HuH-7.5 (cell line): Measurements from ENCODE around the gene SAG.

Source experiments
- DNase-seq: peaks from one replicate; pipeline ENCODE4 v3.0.0; 2011; ENCODE audit warnings: low spot score

Gene SAG

DNA sequence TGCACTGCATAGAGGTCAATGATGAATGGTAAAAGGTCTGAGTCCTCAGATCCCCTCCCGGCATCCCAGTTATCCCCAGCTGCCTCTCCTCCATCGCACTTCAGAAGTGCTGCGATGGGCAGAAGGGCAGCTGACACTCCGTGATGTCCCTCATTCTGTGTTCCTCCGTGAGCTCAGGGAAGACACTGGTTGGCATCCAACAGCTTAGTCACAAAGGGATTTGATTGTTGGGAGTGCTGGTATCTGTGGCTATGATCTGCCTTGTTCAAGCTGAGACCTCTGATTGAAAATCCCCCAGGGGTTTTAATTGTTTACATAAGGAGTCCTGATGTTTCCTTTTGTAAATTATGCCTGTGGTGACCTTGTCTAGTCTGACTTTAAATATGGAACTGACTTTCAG, 19.0 kb upstream of the SAG start:
- no peak for DNase-seq

DNA sequence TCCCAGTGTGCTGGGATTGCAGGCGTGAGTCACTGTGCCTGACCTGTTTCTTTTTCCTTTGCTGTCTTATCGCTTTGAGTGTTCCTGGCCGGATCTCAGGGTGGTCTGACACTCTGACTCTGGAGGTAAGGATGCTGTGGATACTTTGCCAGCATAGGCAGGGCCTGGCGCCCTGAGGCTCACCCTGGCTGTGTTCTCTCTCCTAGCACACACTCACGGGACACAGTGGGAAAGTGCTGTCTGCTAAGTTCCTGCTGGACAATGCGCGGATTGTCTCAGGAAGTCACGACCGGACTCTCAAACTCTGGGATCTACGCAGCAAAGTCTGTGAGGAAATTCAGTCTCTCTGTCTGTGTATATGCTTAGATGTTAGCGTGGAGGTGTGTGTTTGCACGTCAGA, 18.0 kb upstream of the SAG start:
- DNase-seq: no peak

DNA sequence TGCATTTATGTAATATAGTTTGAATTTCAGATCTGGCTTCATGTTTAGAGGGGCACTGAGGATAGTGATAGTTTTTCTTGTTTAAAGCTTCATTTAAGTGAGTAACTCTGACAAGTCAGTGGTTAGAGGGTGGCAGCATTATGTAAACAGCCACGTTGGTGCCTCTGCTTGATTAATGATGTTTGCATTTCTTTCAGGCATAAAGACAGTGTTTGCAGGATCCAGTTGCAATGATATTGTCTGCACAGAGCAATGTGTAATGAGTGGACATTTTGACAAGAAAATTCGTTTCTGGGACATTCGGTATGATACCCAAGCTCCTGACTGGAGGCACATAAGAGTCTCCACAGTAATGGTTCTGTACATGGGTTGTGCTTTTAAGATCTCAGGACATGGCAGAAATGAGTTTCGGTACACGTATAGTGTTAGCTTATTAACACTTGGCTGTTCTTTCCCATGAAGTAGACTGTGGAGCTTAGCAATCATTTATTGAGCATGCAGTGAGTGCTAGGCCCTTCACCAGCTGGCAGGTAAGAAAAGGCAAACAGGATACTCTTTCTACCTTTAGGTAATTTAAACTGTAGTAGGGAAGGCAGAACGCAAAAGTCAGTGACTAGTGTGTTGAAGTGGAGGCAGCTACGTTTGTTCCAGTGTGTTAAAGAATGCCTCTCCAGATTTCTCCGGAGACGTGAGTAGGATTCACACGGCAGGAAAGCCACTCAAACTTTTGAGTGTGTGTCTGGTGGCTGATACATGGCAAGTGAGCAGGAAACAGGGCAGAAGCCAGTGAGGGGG, 17.4 kb upstream of the SAG start:
- DNase-seq: no peak

DNA sequence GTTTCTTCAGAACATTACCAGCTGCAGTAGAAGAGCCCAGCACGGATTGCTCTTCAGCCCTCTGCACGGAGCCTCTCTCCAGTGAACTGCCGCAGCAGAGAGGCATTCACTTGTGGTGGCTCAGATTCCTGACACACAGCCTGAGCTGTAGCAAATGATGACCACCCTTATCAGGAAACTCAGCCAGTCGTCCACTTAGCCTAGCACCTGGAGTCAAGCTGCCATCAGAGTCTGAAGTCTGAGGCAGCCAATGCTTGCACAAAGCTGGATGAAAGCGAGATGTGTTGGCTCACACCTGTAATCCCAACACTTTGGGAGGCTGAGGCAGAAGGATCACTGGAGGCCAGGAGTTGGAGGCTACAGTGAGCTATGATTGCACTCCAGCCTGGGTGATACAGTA, 11.7 kb upstream of the SAG start:
- DNase-seq: no peak

DNA sequence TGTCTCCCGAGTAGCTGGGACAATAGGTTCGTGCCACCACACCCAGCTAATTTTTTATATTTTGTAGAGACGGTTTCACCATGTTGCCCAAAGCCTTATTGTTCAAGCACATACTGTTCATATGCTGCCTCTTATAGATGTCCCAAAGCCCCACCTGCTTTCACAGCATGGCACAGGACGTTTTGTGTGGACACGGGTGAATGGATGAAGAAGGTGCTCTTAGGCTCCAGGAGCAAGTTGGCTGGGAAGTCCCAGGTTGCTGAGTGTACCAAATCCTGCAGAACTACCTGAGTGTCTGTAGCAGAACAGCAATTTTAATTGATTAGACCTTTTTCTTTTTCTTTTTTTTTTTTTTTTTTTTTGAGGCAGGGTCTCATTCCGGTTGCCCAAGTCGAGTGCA, 10.5 kb upstream of the SAG start:
- DNase-seq: no peak

DNA sequence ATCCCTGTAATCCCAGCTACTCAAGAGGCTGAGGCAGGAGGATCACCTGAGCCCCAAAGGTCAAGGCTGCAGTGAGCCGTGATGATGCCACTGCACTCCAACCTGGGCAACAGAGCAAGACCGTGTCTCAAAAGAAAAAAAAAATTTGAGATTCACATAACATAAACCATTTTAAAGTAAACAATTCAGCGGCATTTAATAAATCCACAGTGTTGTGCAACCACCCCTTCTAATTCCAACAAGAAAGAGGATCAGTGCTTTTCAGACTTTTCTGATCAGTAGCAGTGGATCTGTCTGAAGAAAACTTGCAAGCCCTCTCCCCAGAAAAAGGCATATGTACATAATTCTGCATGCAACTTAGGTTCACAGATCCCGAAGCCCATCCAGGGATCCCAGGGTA, 7.2 kb upstream of the SAG start:
- no peak for DNase-seq

DNA sequence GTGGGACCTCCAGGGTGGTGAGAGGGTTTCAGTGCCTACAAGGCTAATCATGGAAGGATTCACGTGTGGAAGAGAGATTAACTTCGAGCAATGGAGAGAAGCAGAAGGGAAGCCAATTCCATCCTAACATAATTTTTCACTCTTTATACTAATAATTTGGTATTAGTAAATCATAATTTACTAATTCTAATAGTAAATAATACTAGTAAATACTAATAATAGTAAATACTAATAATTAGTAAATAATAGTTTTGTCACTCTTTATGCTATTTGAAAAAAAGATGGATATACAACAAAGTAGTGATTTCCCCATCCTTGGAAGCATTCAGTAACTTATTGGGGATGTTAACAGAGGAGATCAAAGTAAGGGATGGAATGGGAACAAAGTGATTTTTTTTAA, 6.4 kb upstream of the SAG start:
- DNase-seq: no peak

DNA sequence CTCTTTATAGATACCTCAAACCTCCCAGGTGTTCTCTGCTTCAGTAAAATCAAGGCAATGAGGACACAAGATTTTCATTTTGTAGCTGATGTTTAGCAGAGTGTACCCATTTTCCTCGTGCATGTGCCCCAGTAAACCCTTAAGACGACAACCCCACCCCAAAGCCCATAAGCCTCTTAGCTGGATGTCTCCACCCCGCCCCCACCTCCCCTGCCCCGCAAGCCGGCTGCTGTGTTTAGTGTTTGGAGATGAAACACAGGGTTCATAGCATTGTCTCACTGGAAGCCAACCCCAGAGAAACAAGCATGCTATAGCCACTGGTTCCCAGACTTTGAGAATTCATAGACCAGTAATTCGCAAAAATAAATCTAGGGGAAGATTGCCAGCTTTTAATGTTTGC, 5.8 kb upstream of the SAG start:
- DNase-seq: no peak

DNA sequence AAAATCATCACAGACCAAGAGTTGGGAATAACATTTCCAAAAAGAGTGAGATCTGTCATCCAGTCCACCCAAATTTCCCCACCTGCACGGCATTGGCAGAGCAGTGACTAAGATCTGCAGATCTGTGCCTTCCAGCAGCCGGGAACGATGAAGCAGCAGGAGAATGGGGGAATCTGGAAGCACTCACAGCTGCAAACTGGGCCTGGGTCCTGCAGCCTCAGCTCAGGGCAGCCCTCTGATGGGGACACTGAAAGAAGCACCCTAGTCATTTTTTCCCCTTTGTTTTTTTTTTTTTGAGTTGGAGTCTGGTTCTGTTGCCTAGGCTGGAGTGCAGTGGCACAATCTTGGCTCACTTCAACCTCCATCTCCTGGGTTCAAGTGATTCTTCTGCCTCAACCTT, 4.4 kb upstream of the SAG start:
- DNase-seq: no peak

DNA sequence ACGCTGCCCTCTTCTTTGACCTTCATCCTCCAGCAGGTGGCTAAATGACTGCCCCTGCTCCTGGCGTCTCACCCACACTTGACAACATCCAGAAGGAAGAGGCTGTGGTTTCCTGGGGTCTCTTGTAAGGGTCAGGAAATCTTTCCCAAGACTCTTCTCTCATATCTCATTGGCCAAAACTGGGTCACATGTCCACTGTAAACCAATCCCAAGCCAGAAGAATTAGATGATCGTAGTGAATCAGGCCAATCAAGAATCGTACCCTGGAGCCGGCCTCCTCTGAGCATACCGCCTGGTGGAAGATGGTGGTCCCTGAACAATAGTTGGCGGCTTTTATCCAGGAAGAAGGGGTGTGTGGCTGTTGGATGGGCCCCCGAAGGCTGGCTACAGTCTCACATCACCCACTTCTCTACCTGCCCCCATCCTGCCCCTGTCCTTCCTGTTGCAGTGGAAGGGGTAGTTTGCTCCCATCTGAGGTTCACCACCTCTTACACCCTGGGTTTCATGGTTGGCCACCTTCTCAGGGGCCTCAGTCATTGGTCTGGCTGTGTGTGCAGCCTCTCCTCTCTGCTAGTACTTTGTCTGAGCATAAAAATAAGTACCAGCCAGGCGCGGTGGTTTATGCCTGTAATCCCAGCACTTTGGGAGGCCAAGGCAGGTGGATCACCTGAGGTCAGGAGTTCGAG, 3.8 kb downstream of the SAG start:
- DNase-seq: no peak

DNA sequence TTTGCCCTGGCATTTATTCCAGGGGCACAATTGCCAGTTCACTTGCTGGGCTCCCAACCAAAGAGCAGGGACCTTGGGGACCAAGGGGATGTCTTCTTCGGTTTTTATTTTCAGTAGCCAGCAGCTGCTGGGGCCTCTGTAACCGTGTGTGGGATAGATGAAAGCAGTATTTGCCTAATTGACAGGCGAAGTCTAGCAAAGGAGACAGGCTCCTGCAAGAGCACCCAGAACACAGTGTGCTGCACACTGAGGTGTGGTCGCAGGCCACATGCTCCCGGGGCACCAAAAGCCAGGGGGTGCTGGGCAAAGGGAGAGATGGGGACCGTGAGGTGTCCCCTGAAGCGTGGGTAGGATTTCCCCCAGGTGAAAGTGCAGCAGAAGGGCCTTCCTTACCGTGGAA, 5.3 kb downstream of the SAG start:
- DNase-seq: no peak

DNA sequence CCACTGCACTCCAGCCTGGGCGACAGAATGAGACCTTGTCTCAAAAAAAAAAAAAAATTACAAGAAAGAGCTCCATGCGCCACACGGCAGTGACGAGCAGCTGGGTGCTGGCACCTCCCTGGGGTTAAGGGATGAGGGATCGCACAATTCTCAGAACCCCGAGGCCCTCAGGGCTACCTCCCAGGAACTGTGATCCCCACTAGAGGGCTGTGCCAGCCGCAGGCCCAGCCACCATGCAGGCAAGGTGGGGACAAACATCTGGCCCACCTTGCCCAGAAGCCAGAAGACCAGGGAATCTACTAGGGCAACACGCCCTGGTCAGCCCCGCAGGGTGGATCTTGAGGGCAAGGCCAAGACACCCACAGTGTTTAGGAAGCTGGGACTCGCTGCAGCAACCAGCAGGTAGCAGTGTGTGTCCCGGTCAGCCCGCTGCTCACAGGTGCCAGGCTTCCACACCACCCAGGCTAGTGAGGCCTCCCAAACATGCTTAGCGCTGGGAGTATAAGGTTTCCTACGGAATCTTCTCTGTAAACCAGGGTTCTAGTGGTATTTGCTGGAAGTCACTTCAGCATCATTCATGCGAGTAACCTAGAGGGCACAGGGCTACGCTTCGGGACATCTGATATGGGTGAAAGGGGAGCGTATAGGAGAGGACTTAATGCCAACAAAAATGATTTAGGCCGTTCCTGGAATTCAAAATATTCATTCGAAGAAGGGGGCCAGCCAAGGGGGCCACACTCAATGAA, 6.7 kb downstream of the SAG start:
- no peak for DNase-seq

DNA sequence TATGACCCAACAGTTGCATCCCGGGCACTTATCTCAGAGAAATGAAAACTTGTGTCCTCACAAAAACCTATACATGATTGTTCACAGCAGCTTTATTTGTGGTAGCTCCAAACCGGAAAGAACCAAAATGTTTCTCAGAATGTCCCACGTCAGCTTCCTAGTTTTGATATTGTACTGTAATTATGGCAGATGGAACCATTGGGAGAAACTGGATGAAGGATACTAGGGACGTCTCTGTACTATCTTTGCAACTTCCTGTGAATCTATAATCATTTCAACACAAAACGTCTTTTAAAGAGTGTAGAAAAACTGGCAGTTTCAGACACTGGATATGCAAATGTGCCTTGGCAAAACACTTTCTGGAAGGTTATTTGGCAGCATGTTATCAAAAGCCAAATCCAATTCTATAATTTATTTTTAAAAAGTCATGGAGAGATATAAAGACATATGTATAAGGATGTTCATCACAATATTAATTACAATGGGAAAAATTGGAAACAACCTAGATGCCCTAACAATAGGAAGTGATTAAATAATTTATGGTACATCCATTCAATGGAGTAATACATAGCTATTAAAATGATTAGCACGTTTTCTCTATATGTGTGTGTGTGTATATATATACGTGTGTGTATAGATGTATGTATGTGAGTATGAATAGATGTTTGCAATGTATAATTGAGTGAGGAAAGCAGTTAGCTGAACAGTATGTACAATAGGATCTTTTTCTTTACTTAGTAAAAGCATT, 9.8 kb downstream of the SAG start:
- DNase-seq: no peak

DNA sequence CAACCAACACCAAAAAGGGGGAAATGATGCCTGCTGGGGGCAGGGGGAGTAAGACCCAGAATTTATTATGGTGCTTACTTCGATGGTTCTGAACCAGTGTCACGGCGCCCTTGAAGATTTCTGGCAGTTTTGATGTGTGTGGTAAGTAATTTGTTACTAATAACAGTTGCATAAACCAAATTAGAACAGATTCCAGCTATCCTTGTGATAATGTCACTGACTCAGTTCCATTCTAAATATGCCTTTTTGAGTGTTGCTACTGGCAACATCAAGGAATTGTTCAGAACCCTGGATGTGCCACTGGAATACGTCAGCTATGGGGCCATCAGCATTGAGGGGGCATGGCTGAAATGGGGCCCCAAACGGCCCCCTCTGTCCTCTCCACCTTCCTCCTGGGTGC, 11.6 kb downstream of the SAG start:
- DNase-seq: no peak

DNA sequence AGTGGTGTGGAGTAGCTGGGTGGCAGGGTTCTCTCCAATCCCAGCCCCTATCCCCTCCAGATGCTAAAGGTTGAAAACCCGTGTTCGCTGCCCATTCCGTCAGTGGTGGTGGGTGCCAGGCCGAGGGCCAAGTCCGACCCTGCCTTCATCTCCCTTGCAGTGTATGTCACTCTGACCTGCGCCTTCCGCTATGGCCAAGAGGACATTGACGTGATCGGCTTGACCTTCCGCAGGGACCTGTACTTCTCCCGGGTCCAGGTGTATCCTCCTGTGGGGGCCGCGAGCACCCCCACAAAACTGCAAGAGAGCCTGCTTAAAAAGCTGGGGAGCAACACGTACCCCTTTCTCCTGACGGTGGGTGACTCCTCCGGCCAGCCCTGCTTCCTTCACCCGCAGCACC, 12.9 kb downstream of the SAG start:
- no peak for DNase-seq

DNA sequence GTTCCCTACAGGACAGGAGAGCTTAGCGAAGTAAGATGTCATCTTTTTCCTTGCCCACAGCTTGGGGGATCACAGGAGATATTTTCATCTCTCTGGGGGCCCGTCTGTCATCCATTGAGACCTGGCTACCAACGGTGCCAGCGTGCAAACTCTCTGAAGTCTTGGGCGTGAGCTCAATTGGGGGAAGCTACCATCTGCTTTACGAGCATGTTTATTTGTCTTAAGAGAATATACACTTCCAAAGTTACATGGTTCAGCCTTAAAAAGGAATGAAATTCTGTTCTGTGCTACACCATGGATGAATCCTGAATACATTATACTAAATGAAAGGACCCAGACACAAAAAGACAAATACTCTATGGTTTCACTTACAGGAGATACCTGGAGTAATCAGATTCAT, 13.6 kb downstream of the SAG start:
- DNase-seq: no peak

DNA sequence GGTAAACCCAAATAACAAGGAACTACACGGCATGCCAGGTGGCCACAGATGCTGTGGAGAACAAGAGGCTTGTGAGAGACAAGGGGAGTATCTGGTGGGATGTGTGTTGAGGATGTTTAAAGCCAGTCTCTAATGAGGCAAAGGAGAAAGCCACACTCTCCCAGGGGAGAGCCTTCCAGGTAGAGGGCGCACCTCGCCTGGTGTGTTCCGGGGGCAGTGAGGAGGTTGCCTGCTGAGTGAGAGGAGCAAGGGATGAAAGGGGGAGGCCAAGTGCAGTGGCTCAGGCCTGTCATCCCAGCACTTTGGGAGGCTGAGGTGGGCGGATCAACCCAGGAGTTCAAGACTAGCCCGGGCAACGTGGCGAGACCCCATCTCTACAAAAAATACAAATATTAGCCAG, 16.2 kb downstream of the SAG start:
- DNase-seq: no peak

DNA sequence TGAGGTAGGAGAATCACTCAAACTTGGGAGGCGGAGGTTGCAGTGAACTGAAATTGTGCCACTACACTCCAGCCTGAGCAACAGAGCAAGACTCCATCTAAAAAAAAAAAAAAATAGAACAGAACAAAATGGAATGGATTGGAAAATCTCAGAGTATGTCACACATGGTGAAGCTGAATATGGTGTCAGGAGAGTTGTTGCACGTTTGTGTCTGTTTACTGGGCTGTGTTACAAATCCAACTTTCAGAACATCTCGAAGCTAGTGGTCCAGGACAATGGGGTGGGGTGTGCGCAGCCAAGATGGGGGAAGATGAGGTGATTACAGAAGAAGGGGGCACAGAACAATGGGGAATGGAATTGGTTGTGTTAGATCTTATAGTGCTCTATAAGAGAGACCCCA, 17.6 kb downstream of the SAG start:
- no peak for DNase-seq

DNA sequence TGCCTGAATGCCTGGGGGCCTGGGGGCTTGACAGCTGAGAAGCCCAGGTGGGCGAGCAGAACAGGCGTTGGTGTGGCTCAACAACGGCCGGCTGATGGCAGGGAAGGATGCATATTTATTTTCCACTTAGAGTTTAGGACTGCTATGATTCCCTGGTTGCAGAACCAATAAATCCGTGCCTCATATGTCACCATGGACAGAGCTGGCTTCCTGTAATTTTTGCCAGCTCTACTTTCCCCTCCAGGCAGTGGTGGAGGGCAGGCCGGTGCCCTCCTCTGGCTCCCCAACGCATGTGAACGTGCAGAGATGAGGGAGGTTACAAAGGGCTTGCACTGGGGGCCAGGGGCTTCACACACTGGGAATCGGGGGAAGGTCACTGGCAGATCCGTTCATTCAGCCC, 18.2 kb downstream of the SAG start:
- no peak for DNase-seq

DNA sequence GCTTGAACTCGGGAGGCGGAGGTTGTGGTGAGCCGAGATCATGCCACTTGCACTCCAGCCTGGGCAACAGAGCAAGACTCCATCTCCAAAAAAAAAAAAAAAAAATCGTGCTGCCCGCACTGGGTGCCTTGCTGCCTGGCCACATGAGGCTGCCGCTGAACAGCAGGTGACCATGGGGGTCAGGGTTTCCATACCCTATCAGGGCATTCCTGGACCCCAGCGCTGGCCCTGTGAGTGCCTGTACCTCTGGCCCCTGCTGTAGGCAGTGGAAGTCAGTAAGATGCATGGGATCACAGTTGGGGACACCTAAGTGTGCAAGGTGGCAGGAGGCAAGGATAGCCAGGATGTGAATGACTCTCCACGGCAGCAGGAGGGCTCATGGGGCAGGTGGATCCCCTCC, 18.9 kb downstream of the SAG start:
- no peak for DNase-seq

DNA sequence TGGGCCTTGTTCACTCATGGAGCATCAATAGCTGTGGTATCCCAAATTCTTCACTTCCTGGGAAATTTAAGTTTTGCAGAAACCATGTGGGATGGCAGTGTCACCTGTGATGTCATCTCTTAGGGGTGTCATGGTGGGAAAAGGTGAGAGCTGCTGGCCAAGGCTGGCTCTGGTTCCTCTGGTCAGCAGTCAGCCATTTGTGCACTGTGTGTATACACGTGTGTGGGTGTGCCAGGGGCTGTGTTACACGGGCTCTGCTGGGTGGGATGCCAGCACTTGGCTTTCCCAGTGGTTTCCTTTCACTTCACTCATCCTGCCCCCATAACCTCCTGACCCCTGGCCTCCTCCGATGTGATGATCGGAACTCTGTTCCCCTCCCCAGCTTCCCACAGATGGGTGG, 21.3 kb downstream of the SAG start:
- no peak for DNase-seq

DNA sequence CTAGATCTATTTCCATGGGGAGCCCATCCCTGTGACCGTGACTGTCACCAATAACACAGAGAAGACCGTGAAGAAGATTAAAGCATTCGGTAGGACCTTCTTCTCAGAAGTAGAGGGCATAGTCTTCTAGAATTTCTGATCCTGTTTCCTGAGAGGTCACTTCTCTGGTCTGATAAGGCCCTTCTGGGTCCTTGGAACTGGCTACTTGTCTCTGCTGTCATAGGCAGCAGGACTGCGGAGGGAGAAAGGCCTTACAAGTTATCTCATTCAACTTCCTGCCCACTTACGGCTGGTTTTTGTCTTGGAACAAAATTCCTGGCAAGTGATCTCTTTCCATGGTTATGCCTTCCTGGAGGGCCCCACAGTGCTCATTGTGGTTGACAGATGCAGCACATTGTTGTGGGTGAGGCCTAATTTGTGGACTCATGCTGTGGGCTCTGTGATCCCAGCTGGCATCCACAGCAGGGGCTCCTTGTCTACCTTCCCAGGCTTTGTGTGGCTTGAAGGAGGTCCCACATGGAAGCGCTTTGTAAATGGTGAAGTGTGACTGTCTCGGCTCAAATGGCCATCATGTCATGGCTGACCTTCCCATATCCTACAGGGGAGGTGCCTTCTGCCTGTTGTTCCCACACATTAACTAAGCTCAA, 22.0 kb downstream of the SAG start:
- no peak for DNase-seq
